A549 (cell line): ENCODE measurements around the gene BFSP1.

Source experiments
- BHLHE40 ChIP-seq: IDR thresholded peaks from 2 replicates; pipeline ENCODE4 v1.6.1; 2012; ENCODE audit warnings: low read depth, low read length, inconsistent platforms
- E2F6 ChIP-seq: IDR thresholded peaks from 2 replicates; pipeline ENCODE4 v1.6.1; 2012; ENCODE audit warnings: low read depth, borderline replicate concordance
- HOXA7 ChIP-seq: fragments of 250-450 bp; sonication (Bioruptor Pico); IDR thresholded peaks from 2 replicates; pipeline ENCODE4 v1.5.0; 2020; ENCODE audit warnings: mild to moderate bottlenecking, moderate library complexity
- NPAS2 ChIP-seq: fragments of 250-450 bp; sonication (Bioruptor Pico); IDR thresholded peaks from 2 replicates; pipeline ENCODE4 v1.8.0; 2022; ENCODE audit warnings: mild to moderate bottlenecking, moderate library complexity, borderline replicate concordance
- REST ChIP-seq: fragments of 200-600 bp; sonication (generic); IDR thresholded peaks from 2 replicates; pipeline ENCODE4 v1.6.1; 2016; ENCODE audit warnings: antibody characterized with exemption, mild to moderate bottlenecking, moderate library complexity
- ZFP36 ChIP-seq: fragments of 450-650 bp; IDR thresholded peaks from 2 replicates; pipeline ENCODE4 v1.6.1; 2014; ENCODE audit warnings: borderline replicate concordance; ENCODE audit not compliant: partially characterized antibody
- TF ChIP-seq, protein P1 (sequence below): IDR thresholded peaks from 2 replicates; pipeline ENCODE4 v1.6.1; 2012
- TF ChIP-seq, protein P2 (sequence below): fragments of >200 bp; sonication (Bioruptor Twin); formaldehyde crosslinking; IDR thresholded peaks from 3 replicates; pipeline ENCODE4 v1.6.1; 2016
- TF ChIP-seq, protein P3 (sequence below): fragments of >200 bp; sonication (Bioruptor Twin); formaldehyde crosslinking; IDR thresholded peaks from 3 replicates; pipeline ENCODE4 v1.5.1; 2016

DNA sequence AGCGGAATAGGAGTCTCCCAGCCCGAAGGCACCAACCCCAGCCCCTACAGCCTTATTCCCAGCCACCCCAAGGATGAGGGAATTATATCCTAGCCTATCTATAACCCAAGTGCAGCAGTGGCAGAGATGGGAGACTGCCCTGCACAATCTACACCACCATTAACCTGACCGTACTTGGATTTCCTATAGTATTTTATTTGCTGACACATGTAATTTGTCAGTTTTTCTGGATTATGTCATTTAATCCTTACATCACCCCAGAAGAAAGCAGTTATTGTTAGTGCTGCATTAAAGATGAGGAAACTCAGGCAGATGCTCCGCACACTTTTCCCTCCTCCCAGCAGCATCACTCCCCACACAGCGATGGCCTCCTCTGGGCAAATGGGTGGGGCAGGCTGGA lies 6.0 kb downstream of the BFSP1 start:
- TF ChIP-seq ZFP36 (no peak), NPAS2 (CRISPR knock-in tag) (no peak), HOXA7 (CRISPR knock-in tag) (no peak), BHLHE40 (no peak), E2F6 (no peak), REST (no peak)
- TF ChIP-seq, protein P1, sequence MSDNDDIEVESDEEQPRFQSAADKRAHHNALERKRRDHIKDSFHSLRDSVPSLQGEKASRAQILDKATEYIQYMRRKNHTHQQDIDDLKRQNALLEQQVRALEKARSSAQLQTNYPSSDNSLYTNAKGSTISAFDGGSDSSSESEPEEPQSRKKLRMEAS: no peak
- TF ChIP-seq, protein P2, sequence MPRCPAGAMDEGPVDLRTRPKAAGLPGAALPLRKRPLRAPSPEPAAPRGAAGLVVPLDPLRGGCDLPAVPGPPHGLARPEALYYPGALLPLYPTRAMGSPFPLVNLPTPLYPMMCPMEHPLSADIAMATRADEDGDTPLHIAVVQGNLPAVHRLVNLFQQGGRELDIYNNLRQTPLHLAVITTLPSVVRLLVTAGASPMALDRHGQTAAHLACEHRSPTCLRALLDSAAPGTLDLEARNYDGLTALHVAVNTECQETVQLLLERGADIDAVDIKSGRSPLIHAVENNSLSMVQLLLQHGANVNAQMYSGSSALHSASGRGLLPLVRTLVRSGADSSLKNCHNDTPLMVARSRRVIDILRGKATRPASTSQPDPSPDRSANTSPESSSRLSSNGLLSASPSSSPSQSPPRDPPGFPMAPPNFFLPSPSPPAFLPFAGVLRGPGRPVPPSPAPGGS: no peak
- TF ChIP-seq, protein P3, sequence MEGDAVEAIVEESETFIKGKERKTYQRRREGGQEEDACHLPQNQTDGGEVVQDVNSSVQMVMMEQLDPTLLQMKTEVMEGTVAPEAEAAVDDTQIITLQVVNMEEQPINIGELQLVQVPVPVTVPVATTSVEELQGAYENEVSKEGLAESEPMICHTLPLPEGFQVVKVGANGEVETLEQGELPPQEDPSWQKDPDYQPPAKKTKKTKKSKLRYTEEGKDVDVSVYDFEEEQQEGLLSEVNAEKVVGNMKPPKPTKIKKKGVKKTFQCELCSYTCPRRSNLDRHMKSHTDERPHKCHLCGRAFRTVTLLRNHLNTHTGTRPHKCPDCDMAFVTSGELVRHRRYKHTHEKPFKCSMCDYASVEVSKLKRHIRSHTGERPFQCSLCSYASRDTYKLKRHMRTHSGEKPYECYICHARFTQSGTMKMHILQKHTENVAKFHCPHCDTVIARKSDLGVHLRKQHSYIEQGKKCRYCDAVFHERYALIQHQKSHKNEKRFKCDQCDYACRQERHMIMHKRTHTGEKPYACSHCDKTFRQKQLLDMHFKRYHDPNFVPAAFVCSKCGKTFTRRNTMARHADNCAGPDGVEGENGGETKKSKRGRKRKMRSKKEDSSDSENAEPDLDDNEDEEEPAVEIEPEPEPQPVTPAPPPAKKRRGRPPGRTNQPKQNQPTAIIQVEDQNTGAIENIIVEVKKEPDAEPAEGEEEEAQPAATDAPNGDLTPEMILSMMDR: no peak
